ENCODE measurements around the gene INCENP. TPM values are rescaled to one million over a fixed set of nuclear protein-coding genes. Genes with fewer than 3 reads are reported as not detected.
"Not testable (repeated sequence)": the region's sequence is repeated elsewhere in the genome, so short reads cannot be mapped to it uniquely, and the experiment has no call there.

Gene INCENP
- total RNA-seq = 9.8 TPM
- long read RNA-seq = 0 reads

GRCh38 chr11:62123669-62124185 is at the start of gene INCENP:
Gene INCENP (plus strand): TSS chr11:62124011. CDS start chr11:62128162, 4,151 bp downstream.
- H3K27me3 ChIP-seq (ENCODE audit: low read depth) = no peaks in the 10 kb centered on the region
- H3K27ac ChIP-seq (replicated peaks) = peak within 1 kb of the TSS; percentile 73
- H3K9me3 ChIP-seq (replicated peaks) = no peaks in the 10 kb centered on the region
- intact Hi-C loops (cut with micrococcal nuclease) = no loop called here
- peaks cover 7% of the 10 kb centered on the region for H3K36me3 ChIP-seq
- peaks cover 26% of the 10 kb centered on the region for H3K4me1 ChIP-seq
- peak within 1 kb of the TSS; percentile 99 for H3K4me3 ChIP-seq
- peak; percentile 96 for DNase-seq
- TF ChIP-seq CTCF (IDR thresholded peaks at IDR 0.05; ENCODE audit: borderline replicate concordance) = peak; percentile 18

- intact Hi-C loops (cut with micrococcal nuclease) = no loop called here
- H3K4me3 ChIP-seq = no peak overlapping the region
- no peaks in the 10 kb centered on the region for H3K27me3 ChIP-seq (ENCODE audit: low read depth)
- TF ChIP-seq CTCF (IDR thresholded peaks at IDR 0.05; ENCODE audit: borderline replicate concordance) = no peak
- no peaks in the 10 kb centered on the region for H3K9me3 ChIP-seq (replicated peaks)
- no peaks in the 10 kb centered on the region for H3K36me3 ChIP-seq
- no peak for DNase-seq
- H3K4me1 ChIP-seq = no peaks in the 10 kb centered on the region
- no peak overlapping the region for H3K27ac ChIP-seq (replicated peaks)
Measured at GRCh38 chr11:62075438-62075837, 48.4 kb upstream of the INCENP start.

GRCh38 chr11:62077132-62077531 is 46.7 kb upstream of the INCENP start:
- intact Hi-C loops (cut with micrococcal nuclease) = no loop called here
- Histone ChIP-seq H3K36me3 (no peaks in the 10 kb centered on the region), H3K9me3 (replicated peaks) (no peaks in the 10 kb centered on the region), H3K4me3 (no peak overlapping the region), H3K4me1 (peaks cover 7% of the 10 kb centered on the region), H3K27me3 (ENCODE audit: low read depth) (no peaks in the 10 kb centered on the region), H3K27ac (replicated peaks) (no peak overlapping the region)
- no peak for DNase-seq
- TF ChIP-seq CTCF (IDR thresholded peaks at IDR 0.05; ENCODE audit: borderline replicate concordance) = no peak

- Histone ChIP-seq H3K4me1 (peaks cover 7% of the 10 kb centered on the region), H3K36me3 (no peaks in the 10 kb centered on the region), H3K9me3 (replicated peaks) (no peaks in the 10 kb centered on the region), H3K4me3 (no peak overlapping the region), H3K27ac (replicated peaks) (no peak overlapping the region), H3K27me3 (ENCODE audit: low read depth) (no peaks in the 10 kb centered on the region)
- peak; percentile 94 for TF ChIP-seq CTCF (IDR thresholded peaks at IDR 0.05; ENCODE audit: borderline replicate concordance)
- intact Hi-C loops (cut with micrococcal nuclease) = loop anchor here (5.0 to 10.0 kb wide), 3 partner anchors 119 to 287 kb away; partner anchors contain the start of genes FEN1 and TMEM258
- DNase-seq = peak; percentile 79
Measured at GRCh38 chr11:62081378-62082291, 42.2 kb upstream of the INCENP start.

- DNase-seq = no peak
Measured at GRCh38 chr11:62082292-62082657, 41.5 kb upstream of the INCENP start.

GRCh38 chr11:62084801-62085200 is 39.0 kb upstream of the INCENP start:
- not testable (repeated sequence) for DNase-seq; H3K4me1 ChIP-seq; H3K4me3 ChIP-seq; H3K36me3 ChIP-seq; H3K27me3 ChIP-seq (ENCODE audit: low read depth); H3K27ac ChIP-seq (replicated peaks)
- intact Hi-C loops (cut with micrococcal nuclease) = loop anchor here (5.0 to 10.0 kb wide), 3 partner anchors 122 to 290 kb away; partner anchors contain the start of genes FEN1 and TMEM258
- H3K9me3 ChIP-seq (replicated peaks) = peaks cover 16% of the 10 kb centered on the region

More at GRCh38 chr11:62082292-62082657, 41.5 kb upstream of the INCENP start:
- H3K9me3 ChIP-seq (replicated peaks) = no peaks in the 10 kb centered on the region
- peak; percentile 3 for TF ChIP-seq CTCF (IDR thresholded peaks at IDR 0.05; ENCODE audit: borderline replicate concordance)
- intact Hi-C loops (cut with micrococcal nuclease) = loop anchor here (5.0 to 10.0 kb wide), 3 partner anchors 120 to 287 kb away; partner anchors contain the start of genes FEN1 and TMEM258
- H3K36me3 ChIP-seq = no peaks in the 10 kb centered on the region
- H3K27ac ChIP-seq (replicated peaks) = no peak overlapping the region
- peaks cover 7% of the 10 kb centered on the region for H3K4me1 ChIP-seq
- no peaks in the 10 kb centered on the region for H3K27me3 ChIP-seq (ENCODE audit: low read depth)
- no peak overlapping the region for H3K4me3 ChIP-seq

Data from left ventricle myocardium inferior (tissue), 1 donor.